CD8-positive, alpha-beta memory T cell (primary cell): ENCODE results near the gene L1CAM. TPM values are rescaled to one million over a fixed set of nuclear protein-coding genes. Genes with fewer than 3 reads are reported as not detected.
A peak's percentile ranks its signal among the peaks of the same experiment; 100 is the strongest.

Experiments
- CTCF ChIA-PET: fragments of 350-600 bp; sonication (Branson Sonifier 250); formaldehyde crosslinking; loops from one replicate; lab custom pipeline; 2021; ENCODE audit warnings: antibody characterized with exemption; lab: Charles Lee
- POLR2A ChIA-PET: fragments of 350-600 bp; sonication (Branson Sonifier 250); formaldehyde crosslinking; loops from one replicate; lab custom pipeline; 2021; ENCODE audit warnings: antibody characterized with exemption; lab: Charles Lee
- DNase-seq, 5 donors: peaks; one replicate each; pipeline versions ENCODE4 v3.0.0 to v3.0.0-alpha.2; 2020 to 2022; ENCODE audit warnings: mixed read lengths in 1 of 5
- H3K27ac ChIP-seq: one replicate; pipeline ENCODE4 v1.7.0; 2013; ENCODE audit warnings: low read depth, mild to moderate bottlenecking, low read length, moderate library complexity
- H3K27me3 ChIP-seq: 2 replicates; pipeline ENCODE4 v1.7.0; 2013; ENCODE audit warnings: low read length, mild to moderate bottlenecking; ENCODE audit not compliant: insufficient read depth, poor library complexity, severe bottlenecking
- H3K36me3 ChIP-seq: 2 replicates; pipeline ENCODE4 v1.7.0; 2013; ENCODE audit warnings: mild to moderate bottlenecking, low read length, moderate library complexity; ENCODE audit not compliant: insufficient read depth
- H3K4me1 ChIP-seq: 2 replicates; pipeline ENCODE4 v1.7.0; 2013; ENCODE audit warnings: mild to moderate bottlenecking, low read length, moderate library complexity; ENCODE audit not compliant: insufficient read depth
- H3K4me3 ChIP-seq: 2 replicates; pipeline ENCODE4 v1.7.0; 2013; ENCODE audit warnings: mild to moderate bottlenecking, low read length
- H3K9me3 ChIP-seq: 2 replicates; pipeline ENCODE4 v1.7.0; 2013; ENCODE audit warnings: mild to moderate bottlenecking, low read length
- H3K27ac Mint-ChIP-seq, 8 donors: one replicate each; pipeline ENCODE4 v1.8.0; 2020 to 2021; ENCODE audit warnings: mixed read lengths in 8 of 8, mild to moderate bottlenecking in 6 of 8, inconsistent platforms in 3 of 8, moderate library complexity in 3 of 8
- H3K27me3 Mint-ChIP-seq, 2 donors: one replicate each; pipeline ENCODE4 v1.8.0; 2020 to 2021; ENCODE audit warnings: mixed read lengths in 2 of 2, mild to moderate bottlenecking in 1 of 2, moderate library complexity in 1 of 2
- H3K36me3 Mint-ChIP-seq, 3 donors: one replicate each; pipeline ENCODE4 v1.8.0; 2020 to 2021; ENCODE audit warnings: mixed read lengths in 3 of 3, inconsistent platforms in 1 of 3, mild to moderate bottlenecking in 1 of 3
- H3K4me1 Mint-ChIP-seq, 3 donors: one replicate each; pipeline ENCODE4 v1.8.0; 2020 to 2021; ENCODE audit warnings: mixed read lengths in 3 of 3, inconsistent platforms in 1 of 3, mild to moderate bottlenecking in 1 of 3
- H3K4me3 Mint-ChIP-seq, 7 donors: one replicate each; pipeline ENCODE4 v1.8.0; 2020 to 2021; ENCODE audit warnings: mixed read lengths in 7 of 7, mild to moderate bottlenecking in 6 of 7, moderate library complexity in 4 of 7, inconsistent platforms in 2 of 7
- H3K9me3 Mint-ChIP-seq, 5 donors: one replicate each; pipeline ENCODE4 v1.8.0; 2020 to 2022; ENCODE audit warnings: mixed read lengths in 5 of 5, mild to moderate bottlenecking in 3 of 5, moderate library complexity in 2 of 5, inconsistent platforms in 1 of 5
- polyA plus RNA-seq: library from polyadenylated mRNA; unstranded; fragments of 300-500 nt; fragmentation: Illumina TruSeq; gene quantifications from one replicate; pipeline ENCODE4 v1.2.3, GENCODE V29; 2021
- total RNA-seq, 2 experiments: library from RNA; stranded (reverse); gene quantifications; one replicate each; pipeline ENCODE4 v1.2.3, GENCODE V29; 2021

L1CAM gene
- total and polyA plus RNA-seq, 3 experiments from 2014 or later: 0.38 to 0.79 (median 0.62) TPM

- Histone ChIP-seq H3K4me1 (no peaks in the 10 kb centered on the region), H3K27me3 (no peaks in the 10 kb centered on the region), H3K4me3 (no peak overlapping the region), H3K9me3 (no peaks in the 10 kb centered on the region), H3K27ac (no peak overlapping the region), H3K36me3 (no peaks in the 10 kb centered on the region)
- peaks cover 9 to 20% of the 10 kb centered on the region in 2 donors for H3K27me3 Mint-ChIP-seq
- no peak overlapping the region for H3K27ac Mint-ChIP-seq
- no peak overlapping the region for H3K4me3 Mint-ChIP-seq
- peaks cover 0 to 7% (median 4%) of the 10 kb centered on the region in 3 donors for H3K4me1 Mint-ChIP-seq
- ChIA-PET CTCF (no interaction called here), POLR2A (no interaction called here)
- H3K36me3 Mint-ChIP-seq: no peaks in the 10 kb centered on the region
- no peaks in the 10 kb centered on the region for H3K9me3 Mint-ChIP-seq
- no peak for DNase-seq
These were observed 34.0 kb downstream of the L1CAM start for GRCh38 chrX:153851981-153852380.

DNA sequence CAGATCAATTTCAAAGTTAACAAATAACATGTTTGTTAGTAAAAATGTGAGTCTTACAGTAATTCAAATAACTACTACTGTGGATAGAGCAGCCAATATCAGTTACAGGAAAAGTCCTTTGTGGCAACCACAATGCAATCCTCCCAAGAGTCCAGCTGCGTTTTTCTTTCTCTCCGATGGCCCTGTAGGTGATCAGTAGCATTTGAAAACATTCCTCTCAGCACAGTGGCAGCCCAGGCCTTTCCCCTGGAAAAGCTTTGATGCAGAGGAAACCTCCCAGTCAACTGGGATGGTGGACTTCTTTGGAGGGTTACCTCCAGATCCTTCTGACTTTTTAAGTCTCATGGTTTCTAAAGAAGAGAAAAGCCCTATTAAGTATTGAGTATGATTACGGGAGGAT is 37.6 kb downstream of the L1CAM start:
- Histone ChIP-seq H3K36me3 (no peaks in the 10 kb centered on the region), H3K4me1 (no peaks in the 10 kb centered on the region), H3K9me3 (no peaks in the 10 kb centered on the region), H3K27me3 (no peaks in the 10 kb centered on the region), H3K4me3 (no peak overlapping the region), H3K27ac (no peak overlapping the region)
- Mint-ChIP-seq H3K27me3 (peaks cover 7 to 15% of the 10 kb centered on the region in 2 donors), H3K36me3 (no peaks in the 10 kb centered on the region), H3K9me3 (no peaks in the 10 kb centered on the region), H3K4me3 (no peak overlapping the region), H3K27ac (no peak overlapping the region), H3K4me1 (no peaks in the 10 kb centered on the region)
- ChIA-PET CTCF (interaction anchor here (1.6 kb wide), 1 partner anchor 8 kb away, joined by 3 read pairs; no protein-coding TSS in a partner anchor), POLR2A (no interaction called here)
- DNase-seq: no peak

GRCh38 chrX:153845842-153846241 is 40.1 kb downstream of the L1CAM start:
- POLR2A ChIA-PET: no interaction called here
- CTCF ChIA-PET: no interaction called here
- H3K4me1 Mint-ChIP-seq: no peaks in the 10 kb centered on the region

GRCh38 chrX:153845195-153845594 is 40.8 kb downstream of the L1CAM start:
- Mint-ChIP-seq H3K27me3 (peaks cover 10 to 12% of the 10 kb centered on the region in 2 donors), H3K9me3 (no peaks in the 10 kb centered on the region), H3K4me1 (no peaks in the 10 kb centered on the region), H3K36me3 (no peaks in the 10 kb centered on the region), H3K4me3 (no peak overlapping the region), H3K27ac (no peak overlapping the region)
- no peak overlapping the region for H3K4me3 ChIP-seq
- CTCF ChIA-PET: no interaction called here
- H3K27ac ChIP-seq: no peak overlapping the region
- no peak for DNase-seq
- no peaks in the 10 kb centered on the region for H3K36me3 ChIP-seq
- no peaks in the 10 kb centered on the region for H3K9me3 ChIP-seq
- no peaks in the 10 kb centered on the region for H3K4me1 ChIP-seq
- no peaks in the 10 kb centered on the region for H3K27me3 ChIP-seq
- POLR2A ChIA-PET: no interaction called here

More at GRCh38 chrX:153845842-153846241, 40.1 kb downstream of the L1CAM start:
- no peaks in the 10 kb centered on the region for H3K36me3 ChIP-seq
- H3K27ac Mint-ChIP-seq: no peak overlapping the region
- no peaks in the 10 kb centered on the region for H3K27me3 ChIP-seq
- DNase-seq: no peak
- H3K27me3 Mint-ChIP-seq: peaks cover 10% of the 10 kb centered on the region in 2 donors
- H3K9me3 ChIP-seq: no peaks in the 10 kb centered on the region
- no peak overlapping the region for H3K4me3 ChIP-seq
- H3K36me3 Mint-ChIP-seq: no peaks in the 10 kb centered on the region
- no peaks in the 10 kb centered on the region for H3K4me1 ChIP-seq
- H3K4me3 Mint-ChIP-seq: no peak overlapping the region
- no peaks in the 10 kb centered on the region for H3K9me3 Mint-ChIP-seq
- no peak overlapping the region for H3K27ac ChIP-seq

GRCh38 chrX:153844509-153845082 is 41.4 kb downstream of the L1CAM start:
- DNase-seq: no peak
- H3K27ac Mint-ChIP-seq: no peak overlapping the region
- peaks cover 10 to 12% of the 10 kb centered on the region in 2 donors for H3K27me3 Mint-ChIP-seq
- H3K27me3 ChIP-seq: no peaks in the 10 kb centered on the region
- H3K36me3 Mint-ChIP-seq: no peaks in the 10 kb centered on the region
- CTCF ChIA-PET: no interaction called here
- POLR2A ChIA-PET: no interaction called here
- no peaks in the 10 kb centered on the region for H3K36me3 ChIP-seq
- no peaks in the 10 kb centered on the region for H3K9me3 ChIP-seq
- no peak overlapping the region for H3K4me3 Mint-ChIP-seq
- H3K4me1 ChIP-seq: no peaks in the 10 kb centered on the region
- H3K9me3 Mint-ChIP-seq: no peaks in the 10 kb centered on the region
- no peaks in the 10 kb centered on the region for H3K4me1 Mint-ChIP-seq
- no peak overlapping the region for H3K27ac ChIP-seq
- H3K4me3 ChIP-seq: no peak overlapping the region

DNA sequence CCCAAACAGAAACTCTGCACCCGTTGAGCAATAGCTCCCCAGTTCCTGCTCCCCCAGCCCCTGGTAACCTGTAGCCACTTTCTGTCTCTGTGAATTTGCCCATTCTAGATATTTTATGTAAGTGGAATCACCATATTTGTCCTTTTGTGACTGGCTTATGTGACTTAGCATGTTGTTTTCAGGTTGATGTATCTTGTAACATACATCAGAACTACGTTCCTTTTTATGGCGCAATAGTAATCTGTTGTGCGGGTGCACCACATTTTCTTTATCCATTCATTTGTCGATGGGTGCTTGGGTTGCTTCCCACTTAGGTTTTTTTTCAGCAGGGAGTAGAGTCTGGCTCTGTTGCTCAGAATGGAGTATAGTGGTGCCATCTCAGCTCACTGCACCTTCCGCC is 49.1 kb downstream of the L1CAM start:
- peaks cover 0 to 27% of the 10 kb centered on the region in 2 donors for H3K27me3 Mint-ChIP-seq
- Histone ChIP-seq H3K4me3 (no peak overlapping the region), H3K4me1 (no peaks in the 10 kb centered on the region), H3K36me3 (no peaks in the 10 kb centered on the region), H3K27me3 (no peaks in the 10 kb centered on the region), H3K27ac (no peak overlapping the region), H3K9me3 (no peaks in the 10 kb centered on the region)
- no peaks in the 10 kb centered on the region for H3K9me3 Mint-ChIP-seq
- H3K36me3 Mint-ChIP-seq: no peaks in the 10 kb centered on the region
- no peaks in the 10 kb centered on the region for H3K4me1 Mint-ChIP-seq
- ChIA-PET POLR2A (no interaction called here), CTCF (no interaction called here)
- no peak overlapping the region for H3K27ac Mint-ChIP-seq
- no peak overlapping the region for H3K4me3 Mint-ChIP-seq
- DNase-seq: no peak

DNA sequence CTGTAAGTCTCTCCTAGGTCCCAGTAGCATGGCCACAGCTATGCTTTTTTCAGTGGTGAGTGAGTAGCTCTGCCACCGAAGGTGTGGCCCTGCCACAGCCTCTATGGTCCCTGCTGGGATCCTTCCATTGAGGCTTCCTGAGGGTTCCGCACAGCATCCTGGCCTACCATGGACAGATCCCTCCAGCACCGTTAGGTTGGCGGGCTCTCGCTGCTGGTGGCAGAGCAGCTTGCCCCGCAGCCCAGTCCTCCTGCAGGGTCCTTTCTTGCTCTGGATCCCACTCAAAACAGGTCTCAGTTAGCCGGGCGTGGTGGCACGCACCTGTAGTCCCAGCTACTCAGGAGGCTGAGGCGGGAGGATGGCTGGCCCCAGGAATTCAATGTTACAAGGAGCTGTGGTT is 53.2 kb downstream of the L1CAM start:
- Mint-ChIP-seq H3K27ac (no peak overlapping the region), H3K9me3 (no peaks in the 10 kb centered on the region), H3K4me1 (peaks cover under 1 to 6% (median 3%) of the 10 kb centered on the region in 3 donors), H3K36me3 (no peaks in the 10 kb centered on the region), H3K4me3 (peak overlapping the region in 1 of 7 donors; percentile 76), H3K27me3 (peaks cover 0 to 16% of the 10 kb centered on the region in 2 donors)
- ChIA-PET CTCF (no interaction called here), POLR2A (no interaction called here)
- H3K9me3 ChIP-seq: no peaks in the 10 kb centered on the region
- H3K27ac ChIP-seq: no peak overlapping the region
- peaks cover 5% of the 10 kb centered on the region for H3K4me1 ChIP-seq
- no peak overlapping the region for H3K4me3 ChIP-seq
- no peaks in the 10 kb centered on the region for H3K27me3 ChIP-seq
- no peak for DNase-seq
- H3K36me3 ChIP-seq: no peaks in the 10 kb centered on the region

DNA sequence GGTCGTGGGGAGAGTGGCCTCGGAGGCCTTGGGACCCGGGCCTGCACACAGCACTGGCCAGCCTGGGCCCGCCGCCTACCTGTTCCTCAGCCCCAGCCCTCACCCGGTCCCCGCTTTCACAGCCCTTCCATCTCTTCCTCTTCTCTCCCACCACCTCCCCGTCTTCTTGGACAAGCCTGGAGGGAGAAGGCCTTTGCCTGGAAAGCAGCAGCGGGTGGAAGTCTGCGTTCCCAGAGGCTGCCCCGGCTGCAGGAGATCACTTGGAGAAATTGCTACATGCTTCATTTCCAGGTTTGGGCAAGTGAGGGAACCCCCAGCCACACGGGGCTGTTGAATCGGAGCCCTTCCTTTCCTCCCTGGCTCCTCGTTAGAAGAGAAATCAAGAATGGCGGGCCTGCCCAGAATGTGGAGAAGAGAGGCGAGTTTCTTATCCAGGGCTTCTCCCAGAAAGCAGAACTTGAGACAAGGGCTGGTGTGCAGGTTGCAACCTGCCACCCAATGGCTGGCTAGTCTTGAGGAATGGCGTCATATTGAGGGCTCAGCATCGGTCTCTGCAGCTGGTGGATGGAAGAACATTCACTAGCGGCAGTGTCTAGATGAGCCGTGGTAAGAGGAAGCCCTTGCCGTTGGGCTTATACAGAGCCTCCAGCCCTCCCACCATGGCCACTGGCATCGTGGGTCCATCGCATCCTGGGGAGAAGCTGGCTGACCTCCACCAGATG is 54.4 kb downstream of the L1CAM start:
- no peak for DNase-seq
- H3K4me3 Mint-ChIP-seq: peak overlapping the region; percentile 55 to 76 (median 68)

More for the DNA sequence above, 54.4 kb downstream of the L1CAM start:
- H3K36me3 ChIP-seq: no peaks in the 10 kb centered on the region
- ChIA-PET POLR2A (no interaction called here), CTCF (no interaction called here)
- H3K4me3 ChIP-seq: no peak overlapping the region
- no peak overlapping the region for H3K27ac ChIP-seq
- H3K27me3 ChIP-seq: no peaks in the 10 kb centered on the region
- Mint-ChIP-seq H3K9me3 (no peaks in the 10 kb centered on the region), H3K27me3 (peaks cover 0 to 12% of the 10 kb centered on the region in 2 donors), H3K36me3 (peaks cover 0 to 1% (median 0%) of the 10 kb centered on the region in 3 donors), H3K27ac (peak overlapping the region in 1 of 8 donors; percentile 34), H3K4me1 (peaks cover 11 to 17% (median 14%) of the 10 kb centered on the region in 3 donors)
- no peaks in the 10 kb centered on the region for H3K9me3 ChIP-seq
- H3K4me1 ChIP-seq: peaks cover 15% of the 10 kb centered on the region
